Liver (tissue), 3 donors: ENCODE measurements around the gene ENDOU.

Experiments
- EGR1 ChIP-seq, 2 donors: IDR thresholded peaks; 2 replicates each; pipeline ENCODE4 v1.6.1; 2016 to 2018; ENCODE audit warnings: antibody characterized with exemption in 2 of 2, low read depth in 2 of 2
- FOXA1 ChIP-seq: IDR thresholded peaks from 2 replicates; pipeline ENCODE4 v1.6.1; 2016; ENCODE audit warnings: antibody characterized with exemption
- GABPA ChIP-seq, 2 donors: IDR thresholded peaks in 1 of 2; conservative IDR thresholded peaks in 1 of 2; 2 replicates each; pipeline ENCODE4 v1.6.1; 2016; ENCODE audit warnings: antibody characterized with exemption in 2 of 2, mild to moderate bottlenecking in 1 of 2, moderate library complexity in 1 of 2
- JUND ChIP-seq, 2 donors: IDR thresholded peaks; 2 replicates each; pipeline ENCODE4 v1.6.1; 2016; ENCODE audit warnings: antibody characterized with exemption in 2 of 2
- NR2F2 ChIP-seq: IDR thresholded peaks from 2 replicates; pipeline ENCODE4 v1.6.1; 2016; ENCODE audit warnings: antibody characterized with exemption
- RAD21 ChIP-seq, 2 donors: IDR thresholded peaks; 2 replicates each; pipeline ENCODE4 v1.6.1; 2016; ENCODE audit warnings: antibody characterized with exemption in 2 of 2, mild to moderate bottlenecking in 2 of 2
- REST ChIP-seq: IDR thresholded peaks from 2 replicates; pipeline ENCODE4 v1.6.1; 2016; ENCODE audit warnings: antibody characterized with exemption, mild to moderate bottlenecking
- SP1 ChIP-seq: IDR thresholded peaks from 2 replicates; pipeline ENCODE4 v1.6.1; 2018; ENCODE audit warnings: antibody characterized with exemption, mild to moderate bottlenecking
- TAF1 ChIP-seq: conservative IDR thresholded peaks from 2 replicates; pipeline ENCODE4 v1.6.1; 2016; ENCODE audit warnings: antibody characterized with exemption, mild to moderate bottlenecking
- YY1 ChIP-seq: IDR thresholded peaks from 2 replicates; pipeline ENCODE4 v1.6.1; 2016; ENCODE audit warnings: antibody characterized with exemption, mild to moderate bottlenecking
- TF ChIP-seq, protein P1 (sequence below): fragments of 150-350 bp; IDR thresholded peaks from 2 replicates; pipeline ENCODE4 v1.5.1; 2017; ENCODE audit warnings: improper control_type of control experiment, low read depth, low read length; ENCODE audit not compliant: missing input control
- TF ChIP-seq, protein P2 (sequence below): IDR thresholded peaks from 2 replicates; pipeline ENCODE4 v1.6.1; 2016; ENCODE audit warnings: antibody characterized with exemption
- TF ChIP-seq, protein P3 (sequence below): IDR thresholded peaks from 2 replicates; pipeline ENCODE4 v1.6.1; 2016; ENCODE audit warnings: antibody characterized with exemption
- TF ChIP-seq, protein P4 (sequence below): IDR thresholded peaks from 2 replicates; pipeline ENCODE4 v1.6.1; 2016; ENCODE audit warnings: antibody characterized with exemption
- donor health status: healthy.
- donor health status: healthy.

DNA sequence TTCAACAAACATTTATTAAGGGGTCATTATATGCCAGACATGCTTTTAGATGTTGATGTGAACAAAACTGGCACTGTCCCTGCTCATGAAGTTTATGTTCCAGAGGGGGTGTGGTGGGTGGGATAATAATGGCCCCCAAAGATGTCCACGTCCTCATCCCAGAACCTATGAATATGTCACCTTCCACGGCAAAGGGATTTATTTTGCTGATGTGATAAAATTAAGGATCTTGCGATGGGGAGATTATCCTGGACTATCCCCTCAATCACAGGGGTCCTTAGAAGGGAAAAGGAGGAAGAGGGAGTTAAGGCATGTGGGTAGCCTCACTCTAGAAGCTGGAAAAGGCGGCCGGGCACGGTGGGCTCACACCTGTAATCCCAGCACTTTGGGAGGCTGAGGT lies 46.0 kb upstream of the ENDOU start:
- TF ChIP-seq, protein P1, sequence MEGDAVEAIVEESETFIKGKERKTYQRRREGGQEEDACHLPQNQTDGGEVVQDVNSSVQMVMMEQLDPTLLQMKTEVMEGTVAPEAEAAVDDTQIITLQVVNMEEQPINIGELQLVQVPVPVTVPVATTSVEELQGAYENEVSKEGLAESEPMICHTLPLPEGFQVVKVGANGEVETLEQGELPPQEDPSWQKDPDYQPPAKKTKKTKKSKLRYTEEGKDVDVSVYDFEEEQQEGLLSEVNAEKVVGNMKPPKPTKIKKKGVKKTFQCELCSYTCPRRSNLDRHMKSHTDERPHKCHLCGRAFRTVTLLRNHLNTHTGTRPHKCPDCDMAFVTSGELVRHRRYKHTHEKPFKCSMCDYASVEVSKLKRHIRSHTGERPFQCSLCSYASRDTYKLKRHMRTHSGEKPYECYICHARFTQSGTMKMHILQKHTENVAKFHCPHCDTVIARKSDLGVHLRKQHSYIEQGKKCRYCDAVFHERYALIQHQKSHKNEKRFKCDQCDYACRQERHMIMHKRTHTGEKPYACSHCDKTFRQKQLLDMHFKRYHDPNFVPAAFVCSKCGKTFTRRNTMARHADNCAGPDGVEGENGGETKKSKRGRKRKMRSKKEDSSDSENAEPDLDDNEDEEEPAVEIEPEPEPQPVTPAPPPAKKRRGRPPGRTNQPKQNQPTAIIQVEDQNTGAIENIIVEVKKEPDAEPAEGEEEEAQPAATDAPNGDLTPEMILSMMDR, result no peak
- TF ChIP-seq SP1, result no peak
- TF ChIP-seq TAF1, result no peak
- TF ChIP-seq RAD21 (IDR thresholded peaks at IDR 0.05), result no peak
- TF ChIP-seq, protein P2, sequence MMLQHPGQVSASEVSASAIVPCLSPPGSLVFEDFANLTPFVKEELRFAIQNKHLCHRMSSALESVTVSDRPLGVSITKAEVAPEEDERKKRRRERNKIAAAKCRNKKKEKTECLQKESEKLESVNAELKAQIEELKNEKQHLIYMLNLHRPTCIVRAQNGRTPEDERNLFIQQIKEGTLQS, result no peak
- no peak for TF ChIP-seq NR2F2
- no peak for TF ChIP-seq REST
- no peak for TF ChIP-seq JUND (IDR thresholded peaks at IDR 0.05)
- TF ChIP-seq YY1, result no peak
- TF ChIP-seq EGR1 (IDR thresholded peaks at IDR 0.05; ENCODE audit: low read depth in 2 of 2), result no peak
- TF ChIP-seq, protein P3, sequence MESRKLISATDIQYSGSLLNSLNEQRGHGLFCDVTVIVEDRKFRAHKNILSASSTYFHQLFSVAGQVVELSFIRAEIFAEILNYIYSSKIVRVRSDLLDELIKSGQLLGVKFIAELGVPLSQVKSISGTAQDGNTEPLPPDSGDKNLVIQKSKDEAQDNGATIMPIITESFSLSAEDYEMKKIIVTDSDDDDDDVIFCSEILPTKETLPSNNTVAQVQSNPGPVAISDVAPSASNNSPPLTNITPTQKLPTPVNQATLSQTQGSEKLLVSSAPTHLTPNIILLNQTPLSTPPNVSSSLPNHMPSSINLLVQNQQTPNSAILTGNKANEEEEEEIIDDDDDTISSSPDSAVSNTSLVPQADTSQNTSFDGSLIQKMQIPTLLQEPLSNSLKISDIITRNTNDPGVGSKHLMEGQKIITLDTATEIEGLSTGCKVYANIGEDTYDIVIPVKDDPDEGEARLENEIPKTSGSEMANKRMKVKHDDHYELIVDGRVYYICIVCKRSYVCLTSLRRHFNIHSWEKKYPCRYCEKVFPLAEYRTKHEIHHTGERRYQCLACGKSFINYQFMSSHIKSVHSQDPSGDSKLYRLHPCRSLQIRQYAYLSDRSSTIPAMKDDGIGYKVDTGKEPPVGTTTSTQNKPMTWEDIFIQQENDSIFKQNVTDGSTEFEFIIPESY, result no peak
- TF ChIP-seq, protein P4, sequence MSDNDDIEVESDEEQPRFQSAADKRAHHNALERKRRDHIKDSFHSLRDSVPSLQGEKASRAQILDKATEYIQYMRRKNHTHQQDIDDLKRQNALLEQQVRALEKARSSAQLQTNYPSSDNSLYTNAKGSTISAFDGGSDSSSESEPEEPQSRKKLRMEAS, result no peak
- no peak for TF ChIP-seq GABPA (IDR thresholded peaks at IDR 0.05 in 1 of 2, conservative IDR thresholded peaks at IDR 0.05 in 1 of 2)
- no peak for TF ChIP-seq FOXA1
